Neutrophil (primary cell): ENCODE results near the gene NUDT22.

Source experiments
- H3K27ac ChIP-seq: fragments of 200-600 bp; sonication (generic); 2 replicates; pipeline ENCODE4 v1.5.1; 2016; ENCODE audit warnings: mild to moderate bottlenecking, moderate library complexity
- H3K27me3 ChIP-seq: fragments of 200-600 bp; sonication (generic); 2 replicates; pipeline ENCODE4 v1.6.0; 2016; ENCODE audit warnings: mild to moderate bottlenecking
- H3K36me3 ChIP-seq: fragments of 200-600 bp; sonication (generic); 2 replicates; pipeline ENCODE4 v1.5.1; 2017
- H3K4me1 ChIP-seq, 2 experiments: fragments of 200-600 bp in 1 of 2; sonication (generic) in 1 of 2; 1 replicate in 1 of 2; 2 replicates in 1 of 2; pipeline versions ENCODE4 v1.5.1 to v1.6.1; 2013 to 2016; ENCODE audit warnings: low read depth in 1 of 2, low read length in 1 of 2, mild to moderate bottlenecking in 1 of 2, moderate library complexity in 1 of 2; ENCODE audit not compliant: control insufficient read depth in 1 of 2, insufficient read depth in 1 of 2
- H3K4me3 ChIP-seq, 2 experiments: fragments of 200-600 bp in 1 of 2; sonication (generic) in 1 of 2; 1 replicate in 1 of 2; 2 replicates in 1 of 2; pipeline ENCODE4 v1.5.1; 2013 to 2016; ENCODE audit warnings: low read depth in 1 of 2, low read length in 1 of 2, mild to moderate bottlenecking in 1 of 2, moderate library complexity in 1 of 2
- H3K9me3 ChIP-seq: fragments of 200-600 bp; sonication (generic); 2 replicates; pipeline ENCODE4 v1.5.1; 2016
- TF ChIP-seq, protein P1 (sequence below): fragments of 200-600 bp; sonication (generic); IDR thresholded peaks from 2 replicates; pipeline ENCODE4 v1.5.1; 2016; ENCODE audit warnings: antibody characterized with exemption

NUDT22 gene

DNA sequence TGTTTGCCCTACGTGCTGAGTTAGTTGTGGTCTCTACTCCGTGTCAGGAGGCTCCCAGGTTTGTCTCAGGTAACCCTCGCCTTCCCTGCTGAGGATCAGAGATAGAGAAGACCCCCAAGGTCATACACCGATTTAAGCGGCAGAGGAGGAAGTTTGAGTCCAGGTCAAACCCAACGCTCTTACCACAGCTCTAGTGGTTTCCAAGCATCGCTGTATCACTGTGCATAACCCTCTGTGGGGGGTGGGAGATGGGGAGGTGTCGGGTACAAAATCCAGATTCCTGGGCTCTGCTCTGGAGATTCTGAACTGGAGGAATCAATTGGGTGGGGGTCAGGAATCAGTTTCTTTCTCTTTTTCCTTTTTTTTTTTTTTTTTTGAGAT, 4.9 kb downstream of the NUDT22 start:
- TF ChIP-seq, protein P1, sequence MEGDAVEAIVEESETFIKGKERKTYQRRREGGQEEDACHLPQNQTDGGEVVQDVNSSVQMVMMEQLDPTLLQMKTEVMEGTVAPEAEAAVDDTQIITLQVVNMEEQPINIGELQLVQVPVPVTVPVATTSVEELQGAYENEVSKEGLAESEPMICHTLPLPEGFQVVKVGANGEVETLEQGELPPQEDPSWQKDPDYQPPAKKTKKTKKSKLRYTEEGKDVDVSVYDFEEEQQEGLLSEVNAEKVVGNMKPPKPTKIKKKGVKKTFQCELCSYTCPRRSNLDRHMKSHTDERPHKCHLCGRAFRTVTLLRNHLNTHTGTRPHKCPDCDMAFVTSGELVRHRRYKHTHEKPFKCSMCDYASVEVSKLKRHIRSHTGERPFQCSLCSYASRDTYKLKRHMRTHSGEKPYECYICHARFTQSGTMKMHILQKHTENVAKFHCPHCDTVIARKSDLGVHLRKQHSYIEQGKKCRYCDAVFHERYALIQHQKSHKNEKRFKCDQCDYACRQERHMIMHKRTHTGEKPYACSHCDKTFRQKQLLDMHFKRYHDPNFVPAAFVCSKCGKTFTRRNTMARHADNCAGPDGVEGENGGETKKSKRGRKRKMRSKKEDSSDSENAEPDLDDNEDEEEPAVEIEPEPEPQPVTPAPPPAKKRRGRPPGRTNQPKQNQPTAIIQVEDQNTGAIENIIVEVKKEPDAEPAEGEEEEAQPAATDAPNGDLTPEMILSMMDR: no peak
- Histone ChIP-seq H3K9me3 (no peaks in the 10 kb centered on the region), H3K27me3 (peaks cover 24% of the 10 kb centered on the region), H3K27ac (peak overlapping the region; percentile 97), H3K4me1 (peaks cover 59 to 64% of the 10 kb centered on the region in 2 experiments), H3K4me3 (peak overlapping the region; percentile 77 to 96), H3K36me3 (no peaks in the 10 kb centered on the region)

DNA sequence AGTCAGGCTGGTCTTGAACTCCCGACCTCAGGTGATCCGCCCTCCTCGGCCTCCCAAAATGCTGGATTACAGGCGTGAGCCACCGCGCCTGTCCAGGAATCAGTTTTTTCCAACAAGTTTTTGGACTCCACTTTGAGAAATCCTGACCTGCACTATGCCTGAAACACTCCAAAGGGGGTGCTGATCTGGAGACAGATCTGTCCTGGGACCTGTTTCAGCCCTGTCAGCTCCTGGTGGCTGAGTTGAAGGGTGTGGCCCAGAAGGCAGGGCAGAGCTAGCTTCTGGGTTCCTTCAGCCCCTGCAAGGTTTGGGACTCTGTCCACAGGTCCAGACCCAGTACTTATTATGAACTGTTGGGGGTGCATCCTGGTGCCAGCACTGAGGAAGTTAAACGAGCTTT, 5.5 kb downstream of the NUDT22 start:
- Histone ChIP-seq H3K36me3 (no peaks in the 10 kb centered on the region), H3K27me3 (peaks cover 24% of the 10 kb centered on the region), H3K4me3 (peak overlapping the region; percentile 77 to 96), H3K4me1 (peaks cover 57 to 62% of the 10 kb centered on the region in 2 experiments), H3K9me3 (no peaks in the 10 kb centered on the region), H3K27ac (peak overlapping the region; percentile 97)
- TF ChIP-seq, protein P1: no peak

DNA sequence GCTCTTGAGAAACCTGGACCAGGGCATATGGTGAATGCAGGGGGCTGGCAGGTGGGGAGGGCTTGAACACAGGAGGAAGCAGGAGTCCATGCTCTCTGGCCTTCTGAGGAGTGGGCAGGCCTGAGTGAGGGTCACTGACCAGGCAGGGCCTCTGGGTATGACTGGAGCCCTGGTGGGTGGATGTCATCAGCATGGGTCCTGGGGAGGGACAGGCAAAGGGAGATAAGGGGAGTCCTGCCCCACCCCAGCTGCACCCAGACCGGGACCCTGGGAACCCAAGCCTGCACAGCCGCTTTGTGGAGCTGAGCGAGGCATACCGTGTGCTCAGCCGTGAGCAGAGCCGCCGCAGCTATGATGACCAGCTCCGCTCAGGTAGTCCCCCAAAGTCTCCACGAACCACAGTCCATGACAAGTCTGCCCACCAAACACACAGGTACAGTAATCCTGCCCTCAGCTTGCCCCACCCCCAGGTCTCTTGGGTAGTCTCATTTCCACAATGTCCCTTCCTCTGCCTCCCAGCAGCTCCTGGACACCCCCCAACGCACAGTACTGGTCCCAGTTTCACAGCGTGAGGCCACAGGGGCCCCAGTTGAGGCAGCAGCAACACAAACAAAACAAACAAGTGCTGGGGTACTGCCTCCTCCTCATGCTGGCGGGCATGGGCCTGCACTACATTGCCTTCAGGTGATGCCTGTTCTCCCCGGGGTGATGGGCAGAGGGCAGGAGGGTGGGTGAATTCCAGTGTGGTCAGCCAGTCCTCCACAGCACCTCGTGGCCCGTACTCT, 6.3 kb downstream of the NUDT22 start:
- Histone ChIP-seq H3K27ac (peak overlapping the region; percentile 97), H3K4me3 (no peak overlapping the region), H3K27me3 (peaks cover 24% of the 10 kb centered on the region), H3K36me3 (no peaks in the 10 kb centered on the region), H3K4me1 (peaks cover 53 to 58% of the 10 kb centered on the region in 2 experiments), H3K9me3 (no peaks in the 10 kb centered on the region)
- TF ChIP-seq, protein P1: no peak

DNA sequence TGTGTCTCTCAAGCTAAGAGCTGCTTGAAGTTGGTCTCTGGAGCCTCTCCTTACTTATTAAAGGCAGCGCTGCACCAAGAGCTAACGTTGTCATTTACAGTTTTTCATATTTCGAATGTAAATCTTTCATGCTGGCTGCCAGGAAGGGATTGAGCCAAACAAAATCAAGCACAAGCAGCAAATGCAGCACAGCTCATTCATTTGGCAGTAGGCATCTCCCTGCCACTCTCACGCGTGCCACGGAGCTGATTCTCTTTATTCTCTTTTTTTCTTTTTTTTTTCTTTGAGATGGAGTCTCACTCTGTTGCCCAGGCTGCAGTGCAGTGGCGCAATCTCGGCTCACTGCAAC, 6.9 kb downstream of the NUDT22 start:
- Histone ChIP-seq H3K4me1 (peaks cover 55 to 61% of the 10 kb centered on the region in 2 experiments), H3K27me3 (peaks cover 24% of the 10 kb centered on the region), H3K4me3 (no peak overlapping the region), H3K27ac (no peak overlapping the region), H3K9me3 (no peaks in the 10 kb centered on the region), H3K36me3 (no peaks in the 10 kb centered on the region)
- TF ChIP-seq, protein P1: no peak

DNA sequence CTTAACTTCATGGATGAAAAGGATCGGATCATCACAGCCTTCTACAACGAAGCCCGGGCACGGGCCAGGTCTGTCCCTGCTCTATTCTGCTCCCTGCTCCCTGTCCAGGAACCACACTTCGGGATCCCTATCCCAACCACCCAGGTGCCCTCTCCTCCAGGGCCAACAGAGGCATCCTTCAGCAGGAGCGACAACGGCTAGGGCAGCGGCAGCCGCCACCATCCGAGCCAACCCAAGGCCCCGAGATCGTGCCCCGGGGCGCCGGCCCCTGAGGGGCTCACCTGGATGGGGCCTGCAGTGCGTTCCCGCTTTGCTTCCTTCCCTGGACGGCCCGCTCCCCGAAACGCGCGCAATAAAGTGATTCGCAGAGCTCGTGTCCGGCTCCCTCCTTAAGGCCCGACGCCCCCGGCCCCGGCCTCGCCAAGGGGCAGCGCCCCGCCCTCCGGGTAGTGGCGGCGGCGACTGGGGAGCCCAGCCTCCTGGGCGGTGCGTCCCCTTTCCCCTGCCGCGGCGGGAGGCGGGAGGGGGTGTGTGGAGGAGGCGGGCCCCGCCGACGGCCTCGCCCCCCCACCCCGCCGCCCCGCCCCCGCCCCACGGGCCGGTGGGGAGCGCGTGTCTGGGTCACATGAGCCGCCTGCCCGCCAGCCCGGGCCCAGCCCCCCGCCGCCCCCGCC, 8.0 kb downstream of the NUDT22 start, which contains the start of gene VEGFB:
TSS of gene VEGFB (plus strand) at position 672 of the 674 bp plus-strand sequence. CDS start 250 bp downstream, outside the sequence.
- peaks cover 65 to 71% of the 10 kb centered on the region in 2 experiments for H3K4me1 ChIP-seq
- no peaks in the 10 kb centered on the region for H3K9me3 ChIP-seq
- H3K4me3 ChIP-seq: peak within 1 kb of the TSS; percentile 55 to 71
- peak within 1 kb of the TSS; percentile 40 for H3K27ac ChIP-seq
- TF ChIP-seq, protein P1: no peak
- no peaks in the 10 kb centered on the region for H3K36me3 ChIP-seq
- peaks cover 24% of the 10 kb centered on the region for H3K27me3 ChIP-seq
